ENCODE data around the gene RITA1.

Gene RITA1

GRCh38 chr12:113154351-113154973 is 31.1 kb upstream of the RITA1 start:
- DNase-seq: peak; percentile 46

GRCh38 chr12:113155060-113155459 is 30.5 kb upstream of the RITA1 start:
- DNase-seq: no peak

GRCh38 chr12:113155646-113156045 is 29.9 kb upstream of the RITA1 start:
- no peak for DNase-seq

GRCh38 chr12:113157218-113157859 is 28.2 kb upstream of the RITA1 start:
- no peak for DNase-seq

GRCh38 chr12:113158439-113159203 is 26.9 kb upstream of the RITA1 start:
- DNase-seq: no peak

- DNase-seq: no peak
Observed at GRCh38 chr12:113159937-113160336, 25.6 kb upstream of the RITA1 start.

- DNase-seq: peak; percentile 18
Observed at GRCh38 chr12:113161415-113162016, 24.0 kb upstream of the RITA1 start.

GRCh38 chr12:113162102-113163029 is 23.2 kb upstream of the RITA1 start:
- no peak for DNase-seq

- no peak for DNase-seq
Observed at GRCh38 chr12:113163030-113163360, 22.5 kb upstream of the RITA1 start.

GRCh38 chr12:113164014-113164413 is 21.5 kb upstream of the RITA1 start:
- DNase-seq: no peak

- DNase-seq: no peak
Observed at GRCh38 chr12:113165521-113166450, 19.7 kb upstream of the RITA1 start.

GRCh38 chr12:113167868-113168267 is 17.7 kb upstream of the RITA1 start:
- no peak for DNase-seq

GRCh38 chr12:113169697-113170096 is 15.8 kb upstream of the RITA1 start:
- no peak for DNase-seq

- no peak for DNase-seq
Observed at GRCh38 chr12:113170457-113170856, 15.1 kb upstream of the RITA1 start.

- no peak for DNase-seq
Observed at GRCh38 chr12:113170926-113171325, 14.6 kb upstream of the RITA1 start.

- DNase-seq: no peak
Observed at GRCh38 chr12:113171543-113171942, 14.0 kb upstream of the RITA1 start.

GRCh38 chr12:113172185-113172584 is 13.3 kb upstream of the RITA1 start:
- DNase-seq: no peak

GRCh38 chr12:113173081-113173698 is 12.3 kb upstream of the RITA1 start:
- no peak for DNase-seq

GRCh38 chr12:113174461-113175384 is 10.8 kb upstream of the RITA1 start:
- DNase-seq: peak; percentile 22

- no peak for DNase-seq
Observed at GRCh38 chr12:113179023-113179422, 6.5 kb upstream of the RITA1 start.
